ENCODE data around the gene SGCD. TPM values are rescaled to one million over a fixed set of nuclear protein-coding genes. Genes with fewer than 3 reads are reported as not detected.

The SGCD gene
- polyA plus RNA-seq, 3 donors: 0.32 to 4.2 (median 2.7) TPM

GRCh38 chr5:156526081-156526925, 199.3 kb downstream of the SGCD start:
- H3K27ac ChIP-seq (ENCODE audit: low read depth, low read length): no peak overlapping the region
- 72 to 78% (median 77%) methylated on average over 9 of the region's 9 CpGs for WGBS, 3 donors

- no peak overlapping the region for H3K27ac ChIP-seq (ENCODE audit: low read depth, low read length)
- 70 to 79% (median 73%) methylated on average over 2 of the region's 2 CpGs for WGBS, 3 donors
These were observed 200.6 kb downstream of the SGCD start for GRCh38 chr5:156527611-156528010.

- H3K27ac ChIP-seq (ENCODE audit: low read depth, low read length): no peak overlapping the region
- WGBS, 3 donors: 84 to 91% (median 90%) methylated on average over 1 of the region's 1 CpG
These were observed 201.7 kb downstream of the SGCD start for GRCh38 chr5:156528673-156529072.

- 48 to 61% (median 57%) methylated on average over 1 of the region's 1 CpG for WGBS, 3 donors
These were observed 202.9 kb downstream of the SGCD start for GRCh38 chr5:156529892-156530291.

GRCh38 chr5:156531199-156531598, 204.2 kb downstream of the SGCD start:
- WGBS, 3 donors: 92 to 95% (median 93%) methylated on average over 2 of the region's 2 CpGs
- no peak overlapping the region for H3K27ac ChIP-seq (ENCODE audit: low read depth, low read length)

More at GRCh38 chr5:156529892-156530291, 202.9 kb downstream of the SGCD start:
- no peak overlapping the region for H3K27ac ChIP-seq (ENCODE audit: low read depth, low read length)

DNA sequence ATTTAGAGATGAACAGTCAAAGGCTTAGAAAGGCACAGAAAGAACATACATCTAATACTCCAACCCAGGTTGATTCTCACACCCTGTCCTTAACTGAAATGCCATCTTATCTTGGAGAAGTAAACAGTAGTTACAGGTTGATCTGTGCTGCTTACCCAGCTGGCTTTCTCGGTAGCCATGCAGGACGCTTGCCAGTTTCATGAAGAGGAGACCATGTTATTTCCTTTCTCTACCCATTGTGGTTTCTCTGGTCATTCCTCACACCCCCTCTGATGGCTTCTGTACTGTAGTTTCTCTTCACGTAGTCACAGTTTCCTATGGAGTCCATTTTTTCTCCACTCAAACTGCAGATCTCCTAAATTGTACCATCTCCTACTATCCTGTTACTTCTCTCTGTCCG, 206.0 kb downstream of the SGCD start:
- H3K27ac ChIP-seq (ENCODE audit: low read depth, low read length): no peak overlapping the region

DNA sequence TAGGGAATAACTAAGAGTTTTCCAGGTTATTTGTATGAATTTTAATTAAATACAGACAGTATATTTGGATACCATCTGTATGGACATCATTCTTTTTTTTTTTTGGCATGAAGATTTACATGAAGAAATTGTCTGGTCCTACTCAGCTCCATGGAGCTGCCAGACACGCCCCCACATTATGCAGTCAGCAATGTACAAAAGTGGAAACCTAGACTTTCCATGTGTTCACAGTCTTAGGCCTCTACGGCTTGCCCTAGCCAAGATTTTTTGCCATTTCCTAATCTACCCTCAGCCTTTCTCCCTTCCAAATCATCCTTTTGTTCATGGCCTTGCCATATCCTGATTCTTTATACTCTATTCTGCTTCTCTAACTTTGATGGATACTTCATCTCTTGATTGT, 207.1 kb downstream of the SGCD start:
- H3K27ac ChIP-seq (ENCODE audit: low read depth, low read length): no peak overlapping the region
- 70 to 75% (median 73%) methylated on average over 2 of the region's 2 CpGs for WGBS, 3 donors

More for the DNA sequence above, 206.0 kb downstream of the SGCD start:
- 59 to 83% (median 80%) methylated on average over 4 of the region's 4 CpGs for WGBS, 3 donors

DNA sequence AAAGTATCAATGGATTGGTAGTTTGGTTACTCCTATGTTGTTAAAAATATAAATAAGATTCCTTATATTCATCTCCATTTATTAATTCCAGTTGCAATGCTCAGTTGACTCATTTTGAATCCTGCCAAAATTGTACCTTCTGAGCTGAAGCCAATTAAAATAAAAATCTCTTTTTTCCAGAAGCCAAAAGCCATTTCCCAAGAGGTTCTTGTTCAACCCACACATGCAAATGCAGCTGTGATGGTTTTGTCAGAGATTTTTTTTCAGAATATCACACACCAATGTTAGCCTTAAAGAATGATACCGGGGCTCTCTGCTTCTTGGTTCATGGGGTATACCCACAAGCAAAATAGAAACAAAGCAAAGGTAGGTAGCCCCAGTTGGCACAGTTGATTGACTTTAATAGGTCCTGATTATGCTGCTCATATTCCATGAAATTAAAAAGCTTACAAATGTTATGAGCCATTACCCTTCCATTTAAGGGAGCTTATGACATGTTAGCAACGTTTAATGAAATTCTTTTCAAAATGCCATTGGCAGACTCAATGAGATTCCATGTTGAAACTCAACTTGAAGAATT, 208.0 kb downstream of the SGCD start:
- no peak overlapping the region for H3K27ac ChIP-seq (ENCODE audit: low read depth, low read length)
- 54 to 70% (median 63%) methylated on average over 2 of the region's 2 CpGs for WGBS, 3 donors

DNA sequence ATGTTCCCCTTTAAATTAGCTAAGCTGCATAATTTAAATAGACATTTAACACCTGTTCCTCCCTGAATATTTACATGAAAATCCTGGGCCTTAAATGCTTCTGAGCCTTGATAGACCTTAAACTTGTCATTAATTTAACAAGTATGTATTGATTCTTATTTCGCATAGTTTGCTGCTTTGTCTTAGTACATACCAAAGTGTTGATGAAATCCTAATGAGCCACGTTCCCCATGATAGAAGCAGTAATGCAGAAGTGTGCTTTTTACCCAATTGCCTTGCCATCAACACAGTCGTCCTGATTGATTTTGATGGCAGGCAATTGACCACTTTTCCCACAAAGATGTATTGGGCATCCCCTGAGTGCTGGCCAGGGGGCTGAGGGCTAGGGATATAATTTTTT, 213.5 kb downstream of the SGCD start:
- H3K27ac ChIP-seq (ENCODE audit: low read depth, low read length): no peak overlapping the region
- WGBS, 3 donors: 49 to 76% (median 73%) methylated on average over 3 of the region's 3 CpGs

GRCh38 chr5:156541582-156541981, 214.6 kb downstream of the SGCD start:
- H3K27ac ChIP-seq (ENCODE audit: low read depth, low read length): no peak overlapping the region

DNA sequence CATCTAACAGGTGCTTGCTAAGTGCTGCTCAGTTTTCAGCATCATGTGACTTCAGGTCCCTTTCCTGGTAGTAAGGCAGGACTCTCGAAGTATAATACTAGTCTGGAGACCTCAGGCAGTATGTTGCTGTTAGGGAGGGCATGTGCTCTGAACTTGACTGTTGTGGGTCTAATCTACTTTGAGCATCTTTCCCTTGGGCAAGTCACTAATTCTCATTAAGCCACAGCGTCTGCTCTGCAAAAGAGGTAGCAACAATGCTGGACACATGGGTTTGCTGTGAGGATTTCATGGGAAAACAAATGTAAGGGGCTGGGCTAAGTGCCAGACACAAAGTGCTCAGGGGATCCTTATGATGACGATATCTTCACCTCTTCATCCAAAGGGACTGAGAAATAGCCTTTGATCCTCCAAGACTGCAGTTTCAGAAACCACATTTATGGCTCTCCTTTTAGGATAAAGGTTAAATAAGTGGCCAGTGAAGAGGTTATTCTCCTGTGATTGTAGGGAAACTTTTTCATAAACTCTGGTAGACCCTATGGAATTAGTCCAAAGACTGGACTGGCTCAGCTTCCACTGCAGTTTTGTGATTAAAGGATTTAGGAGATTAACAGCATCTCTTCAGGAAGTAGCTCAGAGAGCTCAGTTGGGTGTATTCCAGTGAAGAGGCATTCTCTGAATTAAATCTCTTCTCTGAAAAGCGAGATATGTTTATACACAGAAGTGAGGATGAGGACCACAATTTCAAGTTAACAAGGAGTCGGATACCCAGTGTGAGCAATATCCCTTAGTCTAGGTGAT, 216.6 kb downstream of the SGCD start:
- 56 to 69% (median 62%) methylated on average over 5 of the region's 5 CpGs for WGBS, 3 donors
- H3K27ac ChIP-seq (ENCODE audit: low read depth, low read length): no peak overlapping the region

More at GRCh38 chr5:156541582-156541981, 214.6 kb downstream of the SGCD start:
- WGBS, 3 donors: 72 to 86% (median 81%) methylated on average over 2 of the region's 2 CpGs

- H3K27ac ChIP-seq (ENCODE audit: low read depth, low read length): no peak overlapping the region
- 77 to 89% (median 83%) methylated on average over 3 of the region's 3 CpGs for WGBS, 3 donors
These were observed 225.9 kb downstream of the SGCD start for GRCh38 chr5:156552855-156553358.

DNA sequence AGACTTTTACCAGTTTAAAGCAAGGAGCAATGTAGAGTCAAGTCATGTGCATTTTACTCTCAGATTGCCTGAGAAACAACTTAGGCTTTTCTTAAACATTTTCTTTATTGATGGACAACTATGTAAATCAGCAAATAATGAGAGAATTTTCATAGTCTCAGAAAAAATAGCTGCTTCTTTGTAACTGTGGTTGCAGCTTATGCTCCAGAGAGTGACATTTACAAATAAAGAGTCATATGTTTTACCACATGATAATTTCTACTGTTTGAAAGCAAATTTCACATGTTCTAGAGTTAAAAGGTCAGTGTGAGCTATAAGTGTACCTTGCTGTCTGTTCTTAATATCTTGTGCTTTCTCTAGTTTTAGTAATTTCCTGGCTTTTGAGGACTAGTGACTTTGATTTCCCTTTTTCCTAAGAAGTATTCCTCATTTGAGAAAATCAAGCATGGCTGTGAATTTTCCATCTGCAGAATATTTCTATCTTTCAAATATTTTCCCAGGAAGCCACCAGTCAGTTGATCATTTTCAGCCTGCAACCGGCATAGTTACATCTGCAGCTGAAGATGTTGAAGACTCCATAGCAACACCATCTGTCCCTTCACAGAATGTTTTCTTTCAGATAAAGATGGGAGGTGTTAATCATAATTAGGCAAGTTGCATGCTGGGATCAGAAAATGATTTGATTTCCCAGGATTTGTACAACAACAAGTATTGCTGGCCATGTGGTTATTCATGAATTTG, 229.9 kb downstream of the SGCD start:
- H3K27ac ChIP-seq (ENCODE audit: low read depth, low read length): no peak overlapping the region

DNA sequence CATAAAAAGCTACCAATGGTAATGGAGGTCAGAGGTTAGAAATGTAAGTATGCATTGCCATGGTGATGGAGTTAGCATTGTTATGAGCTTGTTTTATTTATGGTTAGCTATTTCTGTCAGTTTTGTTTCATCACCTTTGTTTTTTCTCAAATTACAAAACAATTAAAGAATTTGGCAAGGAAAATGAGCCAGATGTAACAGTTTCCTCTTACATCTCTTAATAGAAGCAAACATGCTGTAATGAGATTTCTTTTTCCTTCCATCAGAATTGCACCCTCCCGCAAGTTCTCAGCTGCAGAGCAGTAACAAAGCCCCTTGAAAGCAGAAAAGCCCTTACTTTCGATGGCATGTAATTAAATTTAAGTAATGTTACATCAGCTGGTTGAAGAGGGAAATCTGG, 233.0 kb downstream of the SGCD start:
- 53 to 66% (median 65%) methylated on average over 2 of the region's 2 CpGs for WGBS, 3 donors

More for the DNA sequence above, 229.9 kb downstream of the SGCD start:
- 47 to 77% (median 75%) methylated on average over 1 of the region's 1 CpG for WGBS, 3 donors

GRCh38 chr5:156561651-156562050, 234.7 kb downstream of the SGCD start:
- 69 to 93% (median 92%) methylated on average over 1 of the region's 1 CpG for WGBS, 3 donors
- no peak overlapping the region for H3K27ac ChIP-seq (ENCODE audit: low read depth, low read length)

More for the DNA sequence above, 233.0 kb downstream of the SGCD start:
- H3K27ac ChIP-seq (ENCODE audit: low read depth, low read length): no peak overlapping the region

- H3K27ac ChIP-seq (ENCODE audit: low read depth, low read length): no peak overlapping the region
These were observed 243.7 kb downstream of the SGCD start for GRCh38 chr5:156570615-156571014.

GRCh38 chr5:156581725-156582124, 254.8 kb downstream of the SGCD start:
- no peak overlapping the region for H3K27ac ChIP-seq (ENCODE audit: low read depth, low read length)

GRCh38 chr5:156582193-156582598, 255.2 kb downstream of the SGCD start:
- WGBS, 3 donors: 56 to 64% (median 62%) methylated on average over 2 of the region's 2 CpGs
- H3K27ac ChIP-seq (ENCODE audit: low read depth, low read length): no peak overlapping the region

More at GRCh38 chr5:156581725-156582124, 254.8 kb downstream of the SGCD start:
- WGBS, 3 donors: 70 to 91% (median 88%) methylated on average over 3 of the region's 3 CpGs
